HUDEP-2 (cell line): ENCODE measurements around the gene FGG.
A peak's percentile ranks its signal among the peaks of the same experiment; 100 is the strongest.

Experiments
- DNase-seq, 76 experiments: peaks; one replicate each; lab custom pipeline; 2025; ENCODE audit not compliant: unreplicated experiment in 76 of 76; lab: John Stamatoyannopoulos, UW

Gene FGG

DNA sequence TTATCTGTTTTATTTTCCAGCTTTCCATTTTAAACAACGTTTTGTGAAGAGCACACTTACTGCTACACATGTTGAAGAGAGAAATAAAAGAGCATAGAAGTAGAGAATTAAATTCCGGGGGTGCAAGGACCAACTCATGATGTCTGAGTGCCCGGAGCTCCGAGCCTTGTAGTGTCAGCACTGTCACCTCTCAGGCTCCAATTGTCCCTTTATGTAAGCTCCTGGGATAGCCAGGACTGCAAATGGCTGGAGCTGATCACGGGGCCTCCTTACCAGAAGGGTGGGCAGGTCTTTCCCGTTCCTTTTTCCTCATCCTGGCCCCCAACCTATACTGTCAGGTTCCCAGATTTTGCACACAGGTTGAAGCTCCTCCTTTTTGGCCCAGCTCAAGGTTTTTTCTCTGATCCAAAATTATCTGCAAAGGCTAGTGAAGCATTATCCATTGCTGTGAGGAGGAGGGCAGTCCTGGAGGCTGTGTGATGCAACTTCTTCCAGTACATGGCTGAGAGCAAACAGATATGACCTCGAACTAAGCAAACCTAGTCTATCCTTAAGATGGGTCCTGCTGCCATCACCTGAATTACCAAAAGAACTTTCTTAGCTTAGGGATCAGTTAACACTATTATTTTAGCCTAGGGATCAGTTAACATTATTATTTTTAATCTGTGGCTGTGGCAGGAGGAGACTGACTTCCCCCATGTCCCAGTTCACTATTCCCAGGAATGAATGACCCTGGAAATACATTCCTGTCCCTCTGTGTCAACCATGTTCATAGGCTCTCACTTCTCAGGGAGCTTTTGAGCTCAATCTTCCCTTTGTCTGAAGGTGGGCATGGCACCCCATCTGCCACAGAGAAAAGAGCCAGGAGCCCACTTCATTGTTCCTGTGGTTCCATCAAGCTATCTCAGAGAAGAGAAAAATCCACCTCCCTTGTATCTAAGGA, at the start of gene FGG:
FGG (minus strand) TSS at position 185 of the 943 bp plus-strand sequence; CDS start at position 138, 47 bp downstream.
- DNase-seq = no peak

DNA sequence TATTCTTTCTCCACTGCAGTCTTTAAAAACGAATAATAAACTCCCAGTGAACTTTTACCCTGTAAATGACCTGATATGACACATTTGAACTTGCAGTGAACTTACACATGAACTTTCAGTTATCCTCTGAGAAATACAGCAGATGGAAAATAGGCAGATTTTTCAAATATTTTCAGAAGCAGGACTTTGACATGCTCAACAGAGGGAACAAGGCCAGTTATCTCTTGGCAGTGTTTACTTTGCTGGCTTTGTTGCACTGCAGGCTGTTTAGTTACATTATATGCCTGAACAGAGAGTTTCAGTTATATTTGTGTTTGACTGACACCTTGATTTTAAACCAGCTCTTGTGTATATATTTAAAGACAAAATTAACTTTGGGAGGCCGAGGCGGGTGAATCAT, 47.6 kb upstream of the FGG start:
- DNase-seq = no peak

DNA sequence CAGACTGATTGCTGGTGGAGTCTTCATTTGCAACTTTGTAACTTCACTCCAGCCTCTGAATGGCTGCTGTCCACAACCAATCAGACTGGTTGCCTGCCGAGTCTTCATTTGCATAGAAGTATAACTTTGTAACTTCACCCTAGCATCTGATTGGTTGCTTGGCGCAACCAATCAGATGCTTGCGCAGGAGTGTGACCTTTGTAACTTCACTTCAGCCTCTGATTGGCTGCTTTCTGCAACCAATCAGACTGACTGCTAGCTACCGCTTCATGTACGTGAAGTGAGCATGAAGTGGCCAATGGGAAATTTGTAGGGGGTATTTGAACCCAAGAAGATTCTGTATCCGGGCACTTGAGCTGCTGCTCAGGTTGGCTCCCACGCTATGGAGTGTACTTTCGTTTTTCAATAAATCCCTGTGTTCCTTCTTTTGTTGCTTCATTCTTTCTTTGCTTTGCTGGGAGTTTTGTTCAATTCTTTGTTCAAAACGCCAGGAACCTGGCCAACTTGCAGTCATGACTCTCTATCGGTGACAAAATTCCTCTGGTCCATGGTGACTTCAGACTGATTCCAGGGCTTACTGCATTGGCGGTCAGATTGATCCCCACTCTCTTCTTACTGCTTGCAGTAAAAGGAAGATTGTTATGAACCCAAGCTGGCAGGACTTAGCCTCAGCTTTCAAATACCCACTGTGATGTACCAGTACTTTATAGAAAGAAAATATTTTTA, 46.4 kb upstream of the FGG start:
- DNase-seq = no peak

DNA sequence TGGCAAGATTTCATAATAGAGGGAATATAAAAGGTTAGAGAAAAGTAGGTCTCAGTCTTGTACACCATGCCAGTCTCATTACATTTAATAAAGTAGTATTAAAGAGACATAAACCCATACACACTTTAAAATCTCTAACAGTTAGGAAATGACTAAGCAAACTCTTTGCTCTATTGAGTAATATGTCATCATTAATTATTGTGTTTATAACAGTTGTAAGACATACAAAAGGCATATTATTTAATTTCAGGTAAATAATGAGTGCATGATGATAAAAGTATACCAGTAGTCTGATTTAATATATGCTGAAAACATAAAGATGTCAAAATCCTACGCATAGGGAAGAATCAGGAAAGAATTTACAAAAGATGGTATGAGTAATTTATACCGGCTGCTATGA, 31.0 kb upstream of the FGG start:
- DNase-seq = no peak

DNA sequence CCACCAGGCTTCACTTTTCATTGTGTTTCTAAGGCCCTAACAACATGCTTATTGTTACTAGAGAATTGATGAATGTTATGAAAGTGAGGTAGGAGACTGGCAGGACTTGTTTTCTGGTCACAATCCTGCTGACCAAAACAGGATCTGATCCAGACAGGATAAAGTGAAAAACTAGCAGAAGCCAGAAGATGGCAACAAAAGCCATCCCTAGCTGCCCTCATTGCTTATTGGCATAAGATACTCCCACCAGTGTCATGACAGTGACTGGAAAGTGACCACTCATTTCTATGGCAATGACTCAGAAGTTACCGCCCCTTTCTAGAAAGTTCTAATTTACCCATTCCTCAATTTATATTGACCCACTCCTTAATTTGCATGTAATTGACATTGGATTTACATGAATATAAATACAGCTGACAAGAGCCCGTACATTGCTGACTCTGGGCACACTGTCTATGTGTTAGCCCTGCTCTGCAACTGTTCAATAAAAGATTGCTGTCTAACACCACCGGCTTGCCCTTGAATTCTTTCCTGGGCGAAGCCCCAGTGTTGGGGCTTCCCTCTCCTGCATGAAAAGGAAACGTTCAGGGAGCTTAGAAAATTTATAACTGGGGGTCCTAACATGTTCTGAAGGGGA, 30.0 kb upstream of the FGG start:
- DNase-seq = no peak

DNA sequence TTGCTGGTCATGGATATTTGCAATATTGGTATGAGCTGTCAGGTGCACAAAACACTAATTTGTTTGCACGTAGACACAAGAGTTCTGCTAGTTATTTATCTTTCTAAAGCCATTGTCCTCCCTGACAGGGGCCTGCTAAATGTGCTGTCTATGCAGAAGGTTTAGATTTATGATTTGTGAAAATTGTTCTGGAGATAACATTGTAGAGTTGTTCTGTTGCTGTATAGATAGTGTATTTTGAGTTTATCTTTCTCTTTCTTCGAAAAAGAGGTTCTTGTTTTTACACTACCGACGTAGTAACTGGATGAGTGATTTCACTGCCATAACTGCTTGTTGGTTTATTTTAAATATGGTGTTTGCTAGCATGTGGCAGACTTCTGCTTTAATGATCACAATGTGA, 28.5 kb upstream of the FGG start:
- DNase-seq = no peak

DNA sequence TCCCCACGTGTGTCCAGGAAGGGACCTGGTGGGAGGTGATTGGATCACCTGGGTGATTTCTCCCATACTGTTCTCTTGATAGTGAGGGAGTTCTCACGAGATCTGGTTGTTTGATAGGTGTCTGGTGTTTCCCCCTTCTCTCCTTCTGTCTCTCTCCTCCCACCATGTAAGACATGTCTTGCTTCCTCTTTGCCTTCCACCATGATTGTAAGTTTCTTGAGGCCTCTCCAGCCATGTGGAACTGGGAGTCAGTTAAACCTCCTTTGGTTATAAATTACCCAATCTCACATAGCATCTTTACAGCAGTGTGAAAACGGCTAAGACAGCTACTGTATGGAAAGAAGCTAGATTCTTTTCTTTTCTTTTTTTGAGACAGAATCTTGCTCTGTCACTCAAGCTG, 21.6 kb upstream of the FGG start:
- no peak for DNase-seq

DNA sequence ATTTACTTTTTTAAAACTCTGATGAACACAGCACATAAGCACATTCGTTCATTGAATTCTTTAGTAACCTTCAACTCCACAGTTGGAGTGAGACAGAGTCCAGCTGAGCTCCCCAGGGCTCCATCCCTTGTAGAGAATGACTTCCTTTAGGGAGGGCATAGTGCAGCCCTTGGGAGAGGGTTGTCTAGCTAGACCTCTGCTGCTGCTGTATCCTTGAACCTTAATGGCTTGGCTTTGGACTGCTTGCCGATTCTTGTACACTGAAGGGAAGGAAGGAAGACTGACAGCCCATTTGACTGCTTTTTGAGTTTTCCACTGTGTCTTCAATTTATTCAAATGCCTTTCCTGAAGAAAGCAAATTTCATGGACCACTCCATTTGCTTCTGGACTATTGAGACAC, 19.4 kb upstream of the FGG start:
- no peak for DNase-seq

DNA sequence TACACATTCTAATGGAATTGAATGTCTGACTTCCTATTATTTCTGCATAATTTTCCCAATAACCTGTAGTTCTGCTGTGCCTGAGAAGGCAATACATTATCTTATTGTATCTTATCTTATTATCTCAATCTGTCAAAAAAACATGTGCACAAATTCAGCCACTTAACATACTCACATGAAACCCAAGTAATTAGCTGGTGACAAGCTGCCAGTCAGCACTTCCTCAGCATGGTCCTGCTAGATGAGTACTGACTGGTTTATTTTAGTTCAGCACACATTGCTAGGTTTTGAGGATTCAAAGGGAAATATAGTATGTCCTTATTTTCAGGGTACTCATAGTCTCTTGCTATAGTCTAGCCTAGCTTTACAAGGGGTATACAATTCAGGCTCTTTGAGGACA, 17.9 kb upstream of the FGG start:
- no peak for DNase-seq

DNA sequence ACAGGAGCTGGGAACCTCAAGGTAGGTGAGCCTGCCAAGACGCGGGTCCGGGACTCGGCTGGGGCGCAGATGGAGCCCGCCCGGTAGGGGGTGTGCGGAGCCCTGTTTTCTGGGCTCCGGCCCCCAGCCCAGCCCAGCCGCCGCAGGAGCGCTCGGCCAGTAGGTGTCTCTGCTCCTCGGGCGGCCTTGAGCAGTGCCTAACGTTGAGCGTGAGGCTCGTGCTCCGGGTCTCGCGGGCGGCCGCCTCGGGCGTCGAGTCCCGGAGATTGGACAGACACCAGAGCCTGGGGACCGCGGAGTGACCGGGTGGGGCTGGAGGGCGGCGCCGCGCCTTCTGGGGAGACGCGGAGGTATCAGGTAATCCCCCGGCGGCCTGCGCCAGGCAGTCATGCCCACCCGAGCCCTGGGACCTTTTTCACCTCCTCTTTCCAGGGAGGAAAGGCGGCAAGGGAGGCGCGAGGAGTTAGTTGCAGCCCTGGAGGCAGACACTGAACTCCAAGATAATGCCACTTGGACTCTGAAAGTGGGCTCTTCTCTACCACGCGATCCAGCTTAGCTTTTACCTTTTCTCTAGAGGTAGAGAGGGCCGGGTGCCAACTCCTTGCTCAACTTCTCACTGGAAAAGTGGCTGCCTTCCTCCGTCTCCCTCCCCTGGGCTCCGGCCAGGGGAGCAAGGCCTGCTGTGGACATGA, 14.5 kb upstream of the FGG start:
- peak in 50 of 76 experiments; percentile 2 to 63 (median 27) for DNase-seq

DNA sequence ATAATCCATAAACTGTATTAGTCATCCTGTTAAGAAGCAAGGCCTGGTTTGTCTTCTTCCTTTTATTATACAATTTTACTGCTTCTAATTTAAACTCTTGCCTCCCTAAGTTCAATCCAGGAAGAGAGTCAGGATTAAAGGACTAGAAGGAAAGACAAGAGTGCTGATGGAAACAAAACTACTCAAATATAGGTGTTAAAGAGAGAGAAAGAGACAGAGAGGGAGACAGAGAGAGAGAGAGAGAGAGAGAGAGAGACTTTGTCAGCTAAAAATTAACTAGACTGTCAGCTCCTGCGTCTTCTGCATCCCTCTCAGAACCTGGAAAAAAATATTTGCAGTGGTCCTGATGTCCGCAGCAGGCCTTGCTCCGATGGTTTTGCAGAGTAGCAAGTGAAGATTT, 13.5 kb upstream of the FGG start:
- DNase-seq = no peak

DNA sequence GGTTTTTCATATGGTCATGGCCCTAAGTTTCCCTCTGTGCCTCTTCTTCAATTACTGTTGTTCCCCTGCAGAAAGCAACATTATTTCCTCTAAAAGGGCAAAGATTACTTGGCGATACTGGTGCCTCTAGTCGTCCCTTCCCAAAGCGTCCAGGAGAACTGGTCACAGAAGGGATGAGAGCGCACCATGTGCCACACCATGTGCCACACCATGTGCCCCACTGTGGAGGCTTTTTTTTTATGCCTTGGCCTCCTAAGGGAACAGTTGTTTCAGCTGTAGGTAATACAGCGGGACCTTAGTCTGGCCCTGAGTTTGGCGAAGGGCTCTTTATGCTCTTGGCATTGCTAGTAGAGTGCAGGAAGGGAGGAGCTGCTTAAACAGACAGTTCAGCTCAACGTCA, 11.5 kb upstream of the FGG start:
- DNase-seq = no peak

DNA sequence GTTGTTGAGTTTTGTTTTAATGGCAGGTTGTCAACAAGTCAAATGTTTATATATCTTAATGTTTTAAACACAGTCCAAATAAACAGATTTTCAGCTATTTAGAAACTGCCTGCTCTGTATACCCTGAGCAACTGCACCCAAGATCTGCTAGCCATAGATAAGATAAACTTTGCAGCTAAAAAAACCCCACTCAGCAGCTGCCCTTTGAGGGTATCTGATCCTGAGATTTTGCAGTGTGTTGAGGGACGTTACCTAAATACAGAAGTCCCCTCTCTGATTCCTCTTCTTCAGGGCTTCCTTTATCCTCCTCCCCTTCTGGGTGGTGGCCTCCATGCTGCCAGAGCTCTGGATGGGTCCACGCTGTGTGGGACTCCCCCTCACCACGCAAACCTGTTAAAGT, 11.0 kb upstream of the FGG start:
- DNase-seq = peak in 8 of 76 experiments; percentile 1 to 16 (median 8)

DNA sequence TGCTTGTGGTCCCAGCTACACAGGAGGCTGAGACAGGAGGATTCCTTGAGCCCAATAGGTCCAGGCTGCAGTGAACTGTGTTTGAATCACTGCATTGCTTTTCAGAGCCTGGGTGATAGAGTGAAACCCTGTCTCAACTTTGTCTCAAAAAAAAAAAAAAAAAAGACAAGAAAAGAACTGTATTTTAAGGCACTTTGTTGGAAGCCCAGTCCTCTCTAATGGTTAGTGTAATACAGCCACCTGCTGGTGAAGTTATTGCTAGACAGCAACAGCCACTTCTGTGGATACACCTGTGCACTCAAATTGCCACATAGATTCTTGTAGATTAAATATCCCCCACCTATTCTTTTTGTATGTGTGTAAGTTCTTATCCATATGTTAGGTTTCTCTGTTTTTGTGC, 10.1 kb upstream of the FGG start:
- DNase-seq = peak in 12 of 76 experiments; percentile 0 to 19 (median 8)

DNA sequence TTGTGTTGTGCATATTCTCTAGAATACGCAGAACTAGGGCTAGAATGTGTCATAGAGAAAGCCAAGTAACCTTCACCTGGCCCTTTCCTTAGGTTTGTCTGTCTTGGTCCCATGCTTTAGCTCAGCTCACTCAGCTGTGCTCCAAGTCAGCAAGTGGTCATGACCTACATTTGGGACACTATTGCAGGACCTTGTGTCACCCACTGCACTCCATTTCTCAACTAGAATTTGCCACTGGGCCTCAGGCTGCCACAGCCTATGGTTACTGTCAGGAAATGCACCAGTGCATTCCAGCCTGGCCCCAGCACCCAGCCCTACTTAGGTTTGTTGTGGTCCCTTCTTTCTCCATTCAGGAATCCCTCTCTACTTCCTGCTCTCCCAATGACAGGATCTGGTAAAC, 7.7 kb upstream of the FGG start:
- no peak for DNase-seq

DNA sequence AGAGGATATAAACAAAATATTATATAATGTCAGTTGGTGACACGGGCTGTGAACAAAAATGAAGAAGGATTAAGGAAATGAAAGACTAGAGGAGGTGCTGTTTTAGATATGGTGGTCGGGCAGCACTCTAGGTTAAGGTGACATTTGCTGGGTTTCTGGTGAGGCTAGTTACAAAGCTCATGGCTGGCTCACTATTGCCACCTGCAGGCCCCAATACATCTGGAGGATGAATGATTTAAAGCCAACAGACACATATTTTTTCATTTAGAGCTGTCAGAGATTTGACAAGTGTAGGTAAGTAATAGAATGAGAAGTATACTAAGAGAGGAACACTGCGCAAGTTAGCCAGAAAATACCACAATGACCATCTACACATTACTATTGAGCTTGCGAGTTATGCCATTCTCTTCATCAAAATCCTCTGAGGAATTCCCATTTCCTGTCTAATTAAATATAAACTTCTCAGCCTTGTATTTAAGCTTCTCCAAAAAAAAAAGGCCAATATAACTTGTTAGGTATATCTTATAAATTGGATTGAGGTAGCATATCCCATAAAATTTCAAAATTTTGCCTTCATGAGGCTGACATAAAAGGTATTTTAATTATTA, 6.4 kb upstream of the FGG start:
- peak in 43 of 76 experiments; percentile 1 to 53 (median 17) for DNase-seq

DNA sequence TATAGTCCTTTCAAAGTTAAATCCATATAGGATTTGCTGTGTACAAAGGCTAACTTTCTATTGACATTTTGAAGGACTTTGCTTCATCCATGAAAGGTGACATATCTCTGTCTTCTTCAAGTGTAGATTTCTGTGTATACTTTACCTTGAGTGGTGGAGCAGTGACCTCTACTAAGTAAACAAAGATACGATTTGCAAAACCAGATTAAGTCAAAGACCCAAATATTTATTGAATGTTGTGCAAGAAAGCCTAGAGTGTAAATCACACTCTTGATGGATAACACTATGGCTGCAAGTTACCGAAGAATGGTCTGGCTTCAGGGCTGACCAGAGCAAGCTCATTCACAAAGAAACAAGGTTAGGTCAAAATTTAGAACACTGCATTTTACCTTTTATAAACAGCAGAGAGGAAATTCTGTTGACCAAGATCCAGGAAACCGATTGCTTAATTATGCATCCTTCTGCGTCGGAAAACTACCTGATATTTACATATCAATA, 5.4 kb upstream of the FGG start:
- DNase-seq = no peak

DNA sequence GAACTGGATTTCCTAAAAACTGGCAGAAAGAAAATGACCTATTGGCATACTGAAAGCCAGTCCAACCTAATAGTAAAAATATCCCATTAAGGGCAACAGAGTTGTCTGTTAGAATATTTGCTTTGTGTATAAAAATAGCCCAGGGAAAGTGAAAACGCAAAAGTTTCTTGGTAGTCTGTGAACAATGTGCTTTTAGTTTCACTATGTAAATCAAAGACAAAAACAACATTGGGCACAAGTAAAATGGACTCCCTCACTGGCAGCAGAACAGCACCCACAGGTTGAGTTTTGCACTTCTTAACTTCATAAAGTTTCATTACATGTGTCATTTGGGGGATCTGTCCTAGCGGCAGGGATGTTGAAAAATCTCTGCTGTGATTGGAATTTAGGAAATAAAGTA, 4.3 kb upstream of the FGG start:
- no peak for DNase-seq

DNA sequence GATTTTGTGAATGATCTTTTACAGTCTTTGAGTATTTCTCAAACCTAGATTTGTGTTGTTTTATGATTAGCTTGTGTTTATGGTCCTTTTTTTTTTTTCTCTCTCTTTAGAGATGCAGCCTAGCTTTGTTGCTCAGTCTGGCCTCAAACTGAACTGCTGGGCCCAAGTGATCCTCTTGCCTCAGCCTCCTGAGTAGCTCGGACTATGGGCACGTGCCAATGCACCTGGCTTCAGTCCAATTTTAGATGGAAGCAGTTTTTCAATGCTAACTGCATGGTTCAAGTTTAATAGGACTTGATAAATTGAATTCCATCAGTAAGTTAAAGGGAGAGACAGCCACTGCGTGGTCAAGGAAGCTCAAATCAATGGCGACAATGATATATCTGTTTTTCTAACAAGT, 3.8 kb upstream of the FGG start:
- DNase-seq = peak in 1 of 76 experiments; percentile 0

DNA sequence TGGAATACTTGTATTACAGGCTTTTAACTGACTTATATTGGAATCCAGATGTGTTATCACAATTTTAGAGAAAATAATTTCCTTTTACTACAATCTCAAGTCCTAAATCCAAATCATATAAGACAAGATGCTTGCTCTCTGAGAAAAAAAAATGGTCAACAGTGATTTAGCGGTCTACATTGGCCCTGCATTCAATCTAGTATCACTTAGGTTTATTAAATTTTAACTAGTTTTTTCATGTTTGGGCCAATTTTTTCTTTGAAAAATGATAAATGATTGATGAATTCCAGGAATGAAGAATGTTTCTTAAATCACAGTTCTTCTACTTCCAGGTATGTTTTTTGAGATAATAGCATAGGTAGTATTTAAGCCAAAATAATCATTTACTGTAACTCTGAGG, 2.8 kb upstream of the FGG start:
- DNase-seq = no peak
